GM12891 (cell line): ENCODE data around the gene MBNL3.

Experiments used
- POLR2A ChIP-seq: IDR thresholded peaks from 2 replicates; pipeline ENCODE4 v1.6.1; 2011; ENCODE audit warnings: low read depth, low read length, control low read depth
- POLR2AphosphoS5 ChIP-seq: IDR thresholded peaks from 2 replicates; pipeline ENCODE4 v1.6.1; 2011; ENCODE audit warnings: low read depth, low read length, control low read depth

DNA sequence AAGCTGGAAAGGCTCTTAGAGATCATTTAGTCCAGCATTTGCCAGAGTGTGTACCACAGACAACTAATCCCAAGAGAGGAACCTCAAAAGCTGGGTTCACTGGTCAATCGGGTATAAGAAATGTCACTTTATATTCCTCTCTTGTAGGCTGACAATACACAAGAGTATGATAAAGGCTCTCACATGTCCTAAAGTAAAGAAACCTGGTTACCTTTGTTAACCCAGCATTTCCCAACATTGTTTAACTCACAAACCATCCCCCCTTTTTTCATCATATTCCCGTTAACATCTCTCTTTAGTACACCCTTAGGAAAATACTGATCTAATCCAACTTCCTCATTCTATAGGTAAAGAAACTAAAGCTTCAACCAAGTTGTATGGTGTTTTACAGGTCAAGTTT lies 74.4 kb downstream of the MBNL3 start:
- TF ChIP-seq POLR2AphosphoS5 (no peak), POLR2A (no peak)
